GM12878 (cell line): ENCODE data around the gene RGN. TPM values are rescaled to one million over a fixed set of nuclear protein-coding genes. Genes with fewer than 3 reads are reported as not detected.

Experiments used
- ATAC-seq: fragments of 200-7000 bp; cut with Tn5 transposase; 3 replicates; pipeline ENCODE4 v1.9.1; 2020; ENCODE audit warnings: mild to moderate bottlenecking, moderate library complexity
- BruUV-seq: library from RNA; stranded (reverse); fragments of 400-500 nt; replicated peaks from 2 replicates; lab custom pipeline; 2021; lab: Mats Ljungman, UMichigan
- CTCF ChIA-PET: fragments of 300-600 bp; sonication (Branson Sonifier 250); formaldehyde crosslinking; extraction: SDS; loops from one replicate; lab custom pipeline; 2021; ENCODE audit warnings: inconsistent platforms; lab: Yijun Ruan, JAX
- POLR2A ChIA-PET: fragments of 350-600 bp; formaldehyde crosslinking; extraction: SDS; loops from one replicate; lab custom pipeline; 2021; ENCODE audit warnings: inconsistent platforms; lab: Charles Lee
- RAD21 ChIA-PET: fragments of 300-600 bp; sonication (Branson Sonifier 250); formaldehyde crosslinking; loops from one replicate; lab custom pipeline; 2023; ENCODE audit warnings: antibody characterized with exemption; ENCODE audit not compliant: unreplicated experiment; lab: Charles Lee
- SMC1A ChIA-PET: fragments of 300-600 bp; sonication (Branson Sonifier 250); formaldehyde crosslinking; loops from one replicate; lab custom pipeline; 2023; ENCODE audit not compliant: unreplicated experiment, uncharacterized antibody; lab: Charles Lee
- DNase-seq: peaks from one replicate; pipeline ENCODE4 v3.0.0-alpha.2; 2011; ENCODE audit warnings: low read depth, low spot score
- FAIRE-seq: peaks from 3 replicates; lab custom pipeline; 2011; peaks lifted over from hg19 to GRCh38; lab: Jason Lieb, UNC
- H2AFZ ChIP-seq: 2 replicates; pipeline ENCODE4 v1.6.0; 2011; ENCODE audit warnings: low read depth, low read length, control low read depth; ENCODE audit not compliant: control insufficient read depth
- H3K27ac ChIP-seq: 2 replicates; pipeline ENCODE4 v1.5.1; 2011; ENCODE audit warnings: control low read depth; ENCODE audit not compliant: control insufficient read depth, insufficient read depth
- H3K27me3 ChIP-seq, 2 experiments: replicated peaks in 1 of 2; 2 replicates each; pipeline versions ENCODE4 v1.6.0 to v1.6.1; 2011; ENCODE audit warnings: low read length in 1 of 2; ENCODE audit not compliant: control insufficient read depth in 2 of 2, insufficient read depth in 2 of 2
- H3K36me3 ChIP-seq, 2 experiments: 2 replicates each; pipeline ENCODE4 v1.5.1; 2011; ENCODE audit warnings: low read length in 1 of 2; ENCODE audit not compliant: control insufficient read depth in 2 of 2, insufficient read depth in 2 of 2
- H3K4me1 ChIP-seq: 2 replicates; pipeline ENCODE4 v1.6.1; 2011; ENCODE audit warnings: mild to moderate bottlenecking, low read length, moderate library complexity, mixed read lengths; ENCODE audit not compliant: control insufficient read depth, insufficient read depth
- H3K4me2 ChIP-seq: 2 replicates; pipeline ENCODE4 v1.6.0; 2011; ENCODE audit warnings: control low read depth; ENCODE audit not compliant: control insufficient read depth, insufficient read depth
- H3K4me3 ChIP-seq: fragments of 200-600 bp; sonication (generic); 2 replicates; pipeline ENCODE4 v1.5.1; 2016
- H3K79me2 ChIP-seq: 2 replicates; pipeline ENCODE4 v1.6.0; 2011; ENCODE audit warnings: low read length; ENCODE audit not compliant: control insufficient read depth, insufficient read depth
- H3K9ac ChIP-seq: 2 replicates; pipeline ENCODE4 v1.8.0; 2011; ENCODE audit warnings: low read length, control low read depth, mixed read lengths; ENCODE audit not compliant: control insufficient read depth, insufficient read depth
- H3K9me3 ChIP-seq: replicated peaks from 3 replicates; pipeline ENCODE4 v1.5.1; 2011; ENCODE audit warnings: mild to moderate bottlenecking, low read length; ENCODE audit not compliant: control insufficient read depth, insufficient read depth
- H4K20me1 ChIP-seq: 2 replicates; pipeline ENCODE4 v1.6.0; 2011; ENCODE audit not compliant: control insufficient read depth, insufficient read depth
- BACH1 ChIP-seq: fragments of 450-650 bp; IDR thresholded peaks from 2 replicates; pipeline ENCODE4 v1.6.1; 2017; ENCODE audit warnings: mild to moderate bottlenecking, borderline replicate concordance
- BMI1 ChIP-seq: fragments of 450-650 bp; IDR thresholded peaks from 2 replicates; pipeline ENCODE4 v1.6.1; 2016; ENCODE audit warnings: mild to moderate bottlenecking, moderate library complexity, borderline replicate concordance
- CHD1 ChIP-seq: IDR thresholded peaks from 2 replicates; pipeline ENCODE4 v1.6.1; 2012; ENCODE audit warnings: low read depth, low read length, improper control_type of control experiment
- CREB1 ChIP-seq: IDR thresholded peaks from 2 replicates; pipeline ENCODE4 v1.6.1; 2012; ENCODE audit warnings: low read depth, mild to moderate bottlenecking, inconsistent platforms
- DPF2 ChIP-seq: fragments of 450-650 bp; IDR thresholded peaks from 2 replicates; pipeline ENCODE4 v1.6.1; 2017; ENCODE audit warnings: mild to moderate bottlenecking
- E4F1 ChIP-seq: fragments of 450-650 bp; IDR thresholded peaks from 2 replicates; pipeline ENCODE4 v1.6.1; 2018; ENCODE audit warnings: borderline replicate concordance, mild to moderate bottlenecking; ENCODE audit not compliant: partially characterized antibody
- JUND ChIP-seq: IDR thresholded peaks from 2 replicates; pipeline ENCODE4 v1.6.1; 2012; ENCODE audit warnings: low read depth, mild to moderate bottlenecking, low read length, improper control_type of control experiment, moderate library complexity
- KAT2A ChIP-seq: conservative IDR thresholded peaks from 2 replicates; pipeline ENCODE4 v1.6.1; 2011; ENCODE audit warnings: low read depth, low read length; ENCODE audit not compliant: control insufficient read depth
- NKRF ChIP-seq: fragments of 450-650 bp; conservative IDR thresholded peaks from 2 replicates; pipeline ENCODE4 v1.6.1; 2017; ENCODE audit warnings: mild to moderate bottlenecking, moderate library complexity
- PAX5 ChIP-seq: IDR thresholded peaks from 2 replicates; pipeline ENCODE4 v1.6.1; 2011; ENCODE audit warnings: low read depth, low read length, borderline replicate concordance
- PML ChIP-seq: IDR thresholded peaks from 2 replicates; pipeline ENCODE4 v1.6.1; 2012; ENCODE audit warnings: low read length, inconsistent platforms
- ZNF207 ChIP-seq: fragments of 450-650 bp; IDR thresholded peaks from 2 replicates; pipeline ENCODE4 v1.6.1; 2014; ENCODE audit warnings: antibody characterized with exemption, mild to moderate bottlenecking, borderline replicate concordance
- WGBS: methylation state at CpG from one replicate; pipeline ENCODE4 v1.1.6; 2016; ENCODE audit warnings: low lambda C conversion rate; ENCODE audit not compliant: insufficient replicate concordance, insufficient coverage; ENCODE audit errors: missing lambda C conversion rate; 5-methylcytosine and 5-hydroxymethylcytosine counted together
- in situ Hi-C: fragments of 300-500 bp; cut with MboI; formaldehyde crosslinking; loops from 9 replicates; pipeline ENCODE4 v1.14.3; 2018; ENCODE audit warnings: mixed read lengths
- intact Hi-C: fragments of 100-400 bp; cut with micrococcal nuclease; formaldehyde crosslinking; loops from one replicate; pipeline ENCODE4 v1.14.2; 2022; ENCODE audit not compliant: unreplicated experiment
- polyA plus RNA-seq, 11 experiments: library from polyadenylated mRNA; depleted of rRNA in 4 of 11; unstranded in 6 of 11; stranded (reverse) in 5 of 11; fragments of >200 nt; fragmentation: Nextera tagmentation in 4 of 11; fragmentation: Illumina TruSeq in 1 of 11; extraction: Ambion mirVana in 4 of 11; extraction: Trizol in 1 of 11; gene quantifications; 1 replicate in 1 of 11; 2 replicates in 10 of 11; pipeline versions ENCODE4 v1.2.1 to v1.2.3, GENCODE V29; 2011 to 2016; ENCODE audit warnings: inconsistent platforms in 2 of 11, missing spikeins in 2 of 11, low read depth in 1 of 11
- total RNA-seq, 4 experiments: library from RNA; depleted of rRNA in 3 of 4; stranded (reverse); fragments of >200 nt in 3 of 4; fragmentation: Illumina TruSeq in 1 of 4; extraction: Trizol in 1 of 4; gene quantifications; 2 replicates each; pipeline versions ENCODE4 v1.2.1 to v1.2.3, GENCODE V29; 2013 to 2021

RGN gene
- total and polyA plus RNA-seq, 10 of the 15 experiments (the other 5 are each of a cell fraction or from before 2014, with no cell fraction given), result 0.15 TPM; not detected in 9

DNA sequence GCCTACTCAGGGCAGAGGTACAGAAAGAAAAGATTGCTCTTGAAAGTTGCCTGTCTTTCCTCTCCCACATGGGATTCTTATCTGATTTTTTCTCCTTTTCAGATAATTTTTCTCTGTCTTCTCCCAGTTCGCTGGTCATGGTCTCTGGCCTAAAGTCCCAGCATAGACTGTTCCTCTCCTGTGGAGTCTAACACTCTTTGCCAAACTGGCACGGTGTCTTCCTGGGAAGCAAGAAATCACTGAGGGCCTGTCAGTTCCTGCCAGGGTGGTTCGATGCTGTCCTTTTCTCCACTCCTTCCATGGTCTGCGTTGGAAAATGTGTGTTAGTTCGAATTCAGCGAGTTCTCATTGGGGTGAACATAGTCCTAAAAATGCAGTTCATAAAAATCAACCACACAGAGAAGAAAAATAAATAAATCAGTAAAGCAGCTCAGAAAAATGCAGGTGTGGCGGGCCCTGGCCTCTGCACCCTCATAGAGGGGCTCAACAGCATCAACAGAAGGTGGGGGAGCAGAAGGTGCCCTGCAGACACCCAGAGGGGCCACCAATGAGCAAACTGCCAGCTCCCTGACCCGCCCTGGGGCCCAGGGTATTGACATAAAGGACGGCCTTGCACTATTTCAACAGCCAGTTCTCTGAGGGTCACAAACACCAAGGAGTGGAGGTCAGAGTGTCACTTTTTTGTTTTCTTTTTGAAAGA is 2.1 kb downstream of the RGN start:
- H3K79me2 ChIP-seq, result no peaks in the 10 kb centered on the region
- H3K36me3 ChIP-seq, result no peaks in the 10 kb centered on the region
- no peak for DNase-seq
- ChIA-PET SMC1A (interaction anchor here (0.8 kb wide), 1 partner anchor 18 kb away, joined by 3 read pairs; no protein-coding TSS in a partner anchor), RAD21 (no interaction called here), POLR2A (interaction anchor here (0.5 kb wide), 1 partner anchor 289 kb away, joined by 3 read pairs; no protein-coding TSS in a partner anchor), CTCF (interaction anchor here (3.8 kb wide), 1 partner anchor 13 kb away, joined by 12 read pairs; no protein-coding TSS in a partner anchor)
- TF ChIP-seq BACH1, result no peak
- TF ChIP-seq ZNF207, result no peak
- TF ChIP-seq CREB1, result no peak
- no peak for TF ChIP-seq E4F1
- TF ChIP-seq NKRF, result no peak
- no peak for TF ChIP-seq DPF2
- no peak for TF ChIP-seq KAT2A
- TF ChIP-seq JUND, result no peak
- no peak for TF ChIP-seq PML
- no peak for TF ChIP-seq BMI1
- TF ChIP-seq PAX5, result no peak
- no peak for TF ChIP-seq CHD1
- no peaks in the 10 kb centered on the region for H3K4me1 ChIP-seq
- H3K9me3 ChIP-seq, result no peaks in the 10 kb centered on the region
- no peak for FAIRE-seq
- H3K27ac ChIP-seq, result no peak overlapping the region
- intact Hi-C loops (no loop called here), in situ Hi-C loops (no loop called here)
- no peaks in the 10 kb centered on the region; a peak in 1 of 4 replicates for H3K27me3 ChIP-seq
- H3K4me2 ChIP-seq, result no peak overlapping the region
- H3K4me3 ChIP-seq, result no peak overlapping the region
- ATAC-seq, result no peak
- no peak overlapping the region for H3K9ac ChIP-seq
- 27% methylated on average over 9 of the region's 9 CpGs for WGBS
- no TSS peak for BruUV-seq
- H2AFZ ChIP-seq, result no peak overlapping the region
- no peaks in the 10 kb centered on the region for H4K20me1 ChIP-seq
